HL-60 (cell line): Measurements from ENCODE around the gene ZNF621.
A peak's percentile ranks its signal among the peaks of the same experiment; 100 is the strongest.

Experiments used
- DNase-seq, 2 experiments: peaks; one replicate each; pipeline ENCODE4 v3.0.0-alpha.2; 2010 to 2020; ENCODE audit warnings: low read depth in 1 of 2, low spot score in 1 of 2
- H3K27ac ChIP-seq: fragments of 250-450 bp; sonication (Bioruptor Pico); replicated peaks from 2 replicates; pipeline ENCODE4 v1.5.1; 2020; ENCODE audit warnings: mild to moderate bottlenecking, moderate library complexity
- H3K27me3 ChIP-seq: fragments of 250-450 bp; sonication (Bioruptor Pico); 2 replicates; pipeline ENCODE4 v1.5.1; 2021; ENCODE audit warnings: mild to moderate bottlenecking, moderate library complexity; ENCODE audit not compliant: insufficient read depth, poor library complexity, severe bottlenecking
- H3K4me3 ChIP-seq: replicated peaks from 2 replicates; pipeline ENCODE4 v1.5.1; 2011; ENCODE audit warnings: mild to moderate bottlenecking, control low read depth, low read length; ENCODE audit not compliant: insufficient read depth
- GABPA ChIP-seq: IDR thresholded peaks from 2 replicates; pipeline ENCODE4 v1.6.1; 2012; ENCODE audit warnings: low read depth
- POLR2AphosphoS5 ChIP-seq: IDR thresholded peaks from 2 replicates; pipeline ENCODE4 v1.6.1; 2012; ENCODE audit warnings: low read depth
- SPI1 ChIP-seq: IDR thresholded peaks from 2 replicates; pipeline ENCODE4 v1.6.1; 2012; ENCODE audit warnings: low read depth, mild to moderate bottlenecking, borderline replicate concordance
- long read RNA-seq: library from polyadenylated mRNA; unstranded; transcript quantifications from one replicate; pipeline ENCODE4 v2.0.0, GENCODE V29; 2020
- TF ChIP-seq, protein P1 (sequence below): IDR thresholded peaks from 2 replicates; pipeline ENCODE4 v1.6.1; 2012; ENCODE audit warnings: low read depth; ENCODE audit not compliant: insufficient replicate concordance
- TF ChIP-seq, protein P2 (sequence below): IDR thresholded peaks from one replicate; pipeline ENCODE4 v1.5.1; 2011; ENCODE audit warnings: low read length, control low read depth, inconsistent platforms; ENCODE audit not compliant: insufficient read depth

Gene ZNF621
- long read RNA-seq, full-length matches to known transcripts: 30 of 39 reads
- long read RNA-seq, partial matches to known transcripts: 0 of 39 reads
- long read RNA-seq, other reads (novel, unspliced or antisense): 9 of 39 reads

DNA sequence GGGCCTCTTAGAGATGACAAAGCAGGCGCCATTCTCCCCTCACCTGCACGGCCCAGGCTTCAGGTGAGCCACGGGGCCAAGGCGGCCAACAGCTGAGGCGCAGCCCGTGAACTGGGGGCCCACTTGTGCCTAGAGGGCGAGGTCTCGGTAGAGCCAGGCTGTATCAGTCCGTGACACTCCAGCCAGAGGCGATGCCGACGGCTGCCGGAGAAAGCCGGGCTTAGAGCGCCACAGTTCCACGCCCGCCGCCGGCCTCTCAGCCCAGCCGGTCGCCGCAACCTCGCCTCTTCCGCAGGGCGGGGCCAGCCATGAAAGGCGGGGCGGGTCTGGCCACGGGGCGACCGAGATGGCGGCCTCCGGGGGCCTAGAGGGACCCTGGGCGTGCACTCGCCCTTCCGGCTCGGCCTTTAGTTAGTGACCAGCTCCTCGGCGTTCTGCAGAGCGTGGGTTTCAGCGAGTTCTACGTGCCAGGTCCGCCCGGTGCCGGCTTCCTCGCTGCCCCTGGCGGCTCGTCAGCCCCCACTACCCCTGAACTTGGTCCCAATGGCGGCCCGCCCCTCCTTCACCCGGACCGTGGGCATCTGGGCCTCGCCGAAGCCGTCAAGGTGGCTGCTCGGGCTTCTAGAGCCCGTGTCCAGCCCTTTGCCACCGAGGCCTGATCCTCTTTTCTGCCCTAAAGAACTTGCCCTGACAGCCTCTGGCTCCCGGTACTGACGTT lies at the start of gene ZNF621:
TSS of gene ZNF621 (plus strand) at position 393 of the 718 bp plus-strand sequence. CDS start 881 bp downstream, outside the sequence.
- peak; percentile 70 to 86 for DNase-seq
- Histone ChIP-seq H3K27ac (peak within 1 kb of the TSS; percentile 84), H3K4me3 (peak within 1 kb of the TSS; percentile 74), H3K27me3 (no peaks in the 10 kb centered on the region)
- TF ChIP-seq POLR2AphosphoS5 (peak; percentile 77), GABPA (peak; percentile 46; the same call in 1 of the 2 replicates), SPI1 (no peak)
- TF ChIP-seq, protein P1, sequence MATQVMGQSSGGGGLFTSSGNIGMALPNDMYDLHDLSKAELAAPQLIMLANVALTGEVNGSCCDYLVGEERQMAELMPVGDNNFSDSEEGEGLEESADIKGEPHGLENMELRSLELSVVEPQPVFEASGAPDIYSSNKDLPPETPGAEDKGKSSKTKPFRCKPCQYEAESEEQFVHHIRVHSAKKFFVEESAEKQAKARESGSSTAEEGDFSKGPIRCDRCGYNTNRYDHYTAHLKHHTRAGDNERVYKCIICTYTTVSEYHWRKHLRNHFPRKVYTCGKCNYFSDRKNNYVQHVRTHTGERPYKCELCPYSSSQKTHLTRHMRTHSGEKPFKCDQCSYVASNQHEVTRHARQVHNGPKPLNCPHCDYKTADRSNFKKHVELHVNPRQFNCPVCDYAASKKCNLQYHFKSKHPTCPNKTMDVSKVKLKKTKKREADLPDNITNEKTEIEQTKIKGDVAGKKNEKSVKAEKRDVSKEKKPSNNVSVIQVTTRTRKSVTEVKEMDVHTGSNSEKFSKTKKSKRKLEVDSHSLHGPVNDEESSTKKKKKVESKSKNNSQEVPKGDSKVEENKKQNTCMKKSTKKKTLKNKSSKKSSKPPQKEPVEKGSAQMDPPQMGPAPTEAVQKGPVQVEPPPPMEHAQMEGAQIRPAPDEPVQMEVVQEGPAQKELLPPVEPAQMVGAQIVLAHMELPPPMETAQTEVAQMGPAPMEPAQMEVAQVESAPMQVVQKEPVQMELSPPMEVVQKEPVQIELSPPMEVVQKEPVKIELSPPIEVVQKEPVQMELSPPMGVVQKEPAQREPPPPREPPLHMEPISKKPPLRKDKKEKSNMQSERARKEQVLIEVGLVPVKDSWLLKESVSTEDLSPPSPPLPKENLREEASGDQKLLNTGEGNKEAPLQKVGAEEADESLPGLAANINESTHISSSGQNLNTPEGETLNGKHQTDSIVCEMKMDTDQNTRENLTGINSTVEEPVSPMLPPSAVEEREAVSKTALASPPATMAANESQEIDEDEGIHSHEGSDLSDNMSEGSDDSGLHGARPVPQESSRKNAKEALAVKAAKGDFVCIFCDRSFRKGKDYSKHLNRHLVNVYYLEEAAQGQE: peak; percentile 58

DNA sequence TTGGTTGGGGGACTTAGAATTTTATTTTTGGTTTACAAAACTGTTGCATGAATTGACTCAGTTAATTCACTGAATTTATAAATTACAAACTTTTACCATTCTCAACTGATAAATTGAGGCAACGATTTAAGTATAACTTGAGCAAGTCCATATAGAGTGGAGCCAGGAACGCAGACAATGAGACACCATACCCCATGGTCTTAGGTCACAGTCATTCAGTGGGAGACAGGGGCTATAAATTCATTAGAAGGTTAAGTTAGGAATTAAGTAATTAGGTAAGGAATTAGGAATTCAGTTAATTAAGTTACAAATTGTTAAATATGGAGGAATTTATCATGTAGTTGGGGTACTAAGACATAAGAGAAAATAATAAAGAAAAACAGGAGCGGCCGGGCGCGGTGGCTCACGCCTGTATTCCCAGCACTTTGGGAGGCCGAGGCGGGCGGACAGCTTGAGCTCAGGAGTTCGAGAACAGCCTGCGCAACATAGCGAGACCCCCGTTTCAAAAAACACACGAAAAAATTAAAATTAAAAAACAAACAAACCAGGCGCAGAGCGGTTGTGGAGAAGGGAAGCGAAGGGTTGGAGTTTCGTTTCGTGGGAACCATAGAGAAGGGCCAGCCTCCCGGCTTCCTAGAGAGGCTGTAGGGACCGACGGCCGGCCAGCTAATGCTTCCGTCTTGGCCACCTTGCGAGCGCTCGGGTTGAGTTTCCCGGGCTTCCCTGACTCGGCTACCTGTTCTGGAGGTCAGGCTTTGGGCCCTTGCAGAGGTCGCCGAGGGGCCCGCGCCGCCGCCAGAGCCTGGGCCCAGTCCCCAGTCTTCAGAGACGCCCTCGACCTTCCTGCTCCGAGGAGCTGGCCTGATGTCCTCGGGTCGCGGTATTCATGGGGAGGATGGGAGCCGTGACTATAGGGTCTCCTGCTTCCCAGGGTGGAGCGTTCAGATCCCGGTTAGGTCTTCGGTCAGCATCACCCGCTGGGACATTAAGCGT lies 48.0 kb upstream of the ZNF621 start, which contains the start of gene ZNF619:
TSS of gene ZNF619 (plus strand) at position 645 of the 993 bp plus-strand sequence. CDS start 858 bp downstream, outside the sequence.
- peak in 1 of 2 experiments; percentile 77 for DNase-seq
- Histone ChIP-seq H3K27ac (peak within 1 kb of the TSS; percentile 86), H3K4me3 (peak within 1 kb of the TSS; percentile 72), H3K27me3 (no peaks in the 10 kb centered on the region)
- TF ChIP-seq GABPA: peak; percentile 51; the same call in 1 of the 2 replicates
- no peak for TF ChIP-seq SPI1
- TF ChIP-seq POLR2AphosphoS5: peak; percentile 53; the same call in 1 of the 2 replicates

GRCh38 chr3:40477666-40478065 lies 47.1 kb upstream of the ZNF621 start:
- H3K4me3 ChIP-seq: peak overlapping the region; percentile 72
- H3K27me3 ChIP-seq: no peaks in the 10 kb centered on the region
- no peak for TF ChIP-seq GABPA
- no peak for TF ChIP-seq SPI1
- TF ChIP-seq POLR2AphosphoS5: no peak
- TF ChIP-seq, protein P1: no peak
- TF ChIP-seq, protein P2, sequence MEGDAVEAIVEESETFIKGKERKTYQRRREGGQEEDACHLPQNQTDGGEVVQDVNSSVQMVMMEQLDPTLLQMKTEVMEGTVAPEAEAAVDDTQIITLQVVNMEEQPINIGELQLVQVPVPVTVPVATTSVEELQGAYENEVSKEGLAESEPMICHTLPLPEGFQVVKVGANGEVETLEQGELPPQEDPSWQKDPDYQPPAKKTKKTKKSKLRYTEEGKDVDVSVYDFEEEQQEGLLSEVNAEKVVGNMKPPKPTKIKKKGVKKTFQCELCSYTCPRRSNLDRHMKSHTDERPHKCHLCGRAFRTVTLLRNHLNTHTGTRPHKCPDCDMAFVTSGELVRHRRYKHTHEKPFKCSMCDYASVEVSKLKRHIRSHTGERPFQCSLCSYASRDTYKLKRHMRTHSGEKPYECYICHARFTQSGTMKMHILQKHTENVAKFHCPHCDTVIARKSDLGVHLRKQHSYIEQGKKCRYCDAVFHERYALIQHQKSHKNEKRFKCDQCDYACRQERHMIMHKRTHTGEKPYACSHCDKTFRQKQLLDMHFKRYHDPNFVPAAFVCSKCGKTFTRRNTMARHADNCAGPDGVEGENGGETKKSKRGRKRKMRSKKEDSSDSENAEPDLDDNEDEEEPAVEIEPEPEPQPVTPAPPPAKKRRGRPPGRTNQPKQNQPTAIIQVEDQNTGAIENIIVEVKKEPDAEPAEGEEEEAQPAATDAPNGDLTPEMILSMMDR: no peak
- peak overlapping the region; percentile 86 for H3K27ac ChIP-seq
- DNase-seq: peak in 1 of 2 experiments; percentile 20

DNA sequence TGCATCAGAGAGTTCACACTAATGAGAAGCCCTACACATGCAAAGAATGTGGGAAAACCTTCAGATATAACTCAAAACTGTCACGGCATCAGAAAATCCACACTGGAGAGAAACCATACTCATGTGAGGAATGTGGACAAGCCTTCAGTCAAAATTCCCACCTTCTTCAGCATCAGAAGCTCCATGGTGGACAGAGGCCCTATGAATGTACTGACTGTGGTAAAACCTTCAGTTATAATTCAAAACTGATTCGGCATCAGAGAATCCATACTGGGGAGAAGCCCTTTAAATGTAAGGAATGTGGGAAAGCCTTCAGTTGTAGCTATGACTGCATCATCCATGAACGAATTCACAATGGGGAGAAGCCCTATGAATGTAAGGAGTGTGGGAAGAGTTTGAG lies 37.6 kb upstream of the ZNF621 start:
- DNase-seq: no peak
- Histone ChIP-seq H3K27me3 (no peaks in the 10 kb centered on the region), H3K27ac (no peak overlapping the region), H3K4me3 (no peak overlapping the region)
- TF ChIP-seq, protein P2: no peak
- TF ChIP-seq, protein P1: no peak
- TF ChIP-seq SPI1 (no peak), POLR2AphosphoS5 (no peak), GABPA (no peak)
